A673 (cell line): ENCODE data around the gene WASF1.

Source experiments
- EZH2 ChIP-seq: fragments of 200-600 bp; sonication (generic); IDR thresholded peaks from 2 replicates; pipeline ENCODE4 v1.6.1; 2017; ENCODE audit warnings: borderline replicate concordance, low read depth, mild to moderate bottlenecking, mixed read lengths, antibody characterized with exemption, low read length; ENCODE audit not compliant: poor library complexity, severe bottlenecking
- TF ChIP-seq, protein P1 (sequence below): fragments of 300-800, 200-600 bp; sonication (generic); conservative IDR thresholded peaks from 2 replicates; pipeline ENCODE4 v1.5.1; 2017; ENCODE audit warnings: low read depth, mild to moderate bottlenecking, antibody characterized with exemption, low read length, moderate library complexity, mixed read lengths

DNA sequence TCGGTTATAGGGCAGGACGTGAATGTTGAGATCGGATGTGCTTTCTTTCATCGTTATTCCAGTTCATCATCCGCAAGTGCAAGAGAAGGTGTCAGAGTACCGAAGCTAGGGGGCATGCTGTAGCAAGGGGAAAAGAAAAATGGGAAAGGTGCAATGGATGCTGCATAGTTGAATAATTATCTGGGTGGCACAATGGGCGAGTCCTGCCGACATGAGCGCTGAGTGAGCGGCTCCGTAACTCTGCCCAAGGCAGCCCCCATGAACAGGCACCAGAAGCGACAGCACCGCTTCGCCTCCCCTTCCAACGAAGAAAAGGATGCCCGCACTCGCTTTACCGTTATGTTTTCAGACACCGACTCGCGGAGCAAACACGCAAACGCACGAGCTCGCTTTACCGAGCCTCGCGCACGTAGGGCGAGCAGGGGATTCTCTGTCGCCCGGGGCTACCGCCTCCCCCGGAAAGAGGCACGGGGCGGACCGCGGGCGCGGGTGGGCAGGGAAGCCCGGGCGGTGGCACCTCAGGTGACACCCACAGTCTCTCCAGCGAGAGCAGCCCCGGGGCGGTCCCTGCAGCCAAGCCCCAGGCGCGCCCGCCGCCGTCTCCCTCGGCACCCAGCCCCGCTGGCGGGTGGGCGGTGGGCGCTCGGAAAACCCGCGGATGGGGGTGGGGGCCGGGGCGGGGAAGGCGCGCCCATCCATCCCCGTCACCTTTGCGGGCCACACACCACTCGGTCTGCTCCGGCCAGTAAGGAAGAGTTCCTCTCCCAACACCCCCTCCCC lies 654 bp downstream of the WASF1 start:
- TF ChIP-seq, protein P1, sequence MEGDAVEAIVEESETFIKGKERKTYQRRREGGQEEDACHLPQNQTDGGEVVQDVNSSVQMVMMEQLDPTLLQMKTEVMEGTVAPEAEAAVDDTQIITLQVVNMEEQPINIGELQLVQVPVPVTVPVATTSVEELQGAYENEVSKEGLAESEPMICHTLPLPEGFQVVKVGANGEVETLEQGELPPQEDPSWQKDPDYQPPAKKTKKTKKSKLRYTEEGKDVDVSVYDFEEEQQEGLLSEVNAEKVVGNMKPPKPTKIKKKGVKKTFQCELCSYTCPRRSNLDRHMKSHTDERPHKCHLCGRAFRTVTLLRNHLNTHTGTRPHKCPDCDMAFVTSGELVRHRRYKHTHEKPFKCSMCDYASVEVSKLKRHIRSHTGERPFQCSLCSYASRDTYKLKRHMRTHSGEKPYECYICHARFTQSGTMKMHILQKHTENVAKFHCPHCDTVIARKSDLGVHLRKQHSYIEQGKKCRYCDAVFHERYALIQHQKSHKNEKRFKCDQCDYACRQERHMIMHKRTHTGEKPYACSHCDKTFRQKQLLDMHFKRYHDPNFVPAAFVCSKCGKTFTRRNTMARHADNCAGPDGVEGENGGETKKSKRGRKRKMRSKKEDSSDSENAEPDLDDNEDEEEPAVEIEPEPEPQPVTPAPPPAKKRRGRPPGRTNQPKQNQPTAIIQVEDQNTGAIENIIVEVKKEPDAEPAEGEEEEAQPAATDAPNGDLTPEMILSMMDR = peak; percentile 75
- TF ChIP-seq EZH2 = no peak
